GM21529 (cell line): ENCODE measurements around the gene FRS2.

ENCODE experiments used
- ATAC-seq: cut with Tn5 transposase; IDR thresholded peaks from one replicate; pipeline ENCODE4 v1.9.1; 2021; ENCODE audit not compliant: unreplicated experiment

FRS2 gene

DNA sequence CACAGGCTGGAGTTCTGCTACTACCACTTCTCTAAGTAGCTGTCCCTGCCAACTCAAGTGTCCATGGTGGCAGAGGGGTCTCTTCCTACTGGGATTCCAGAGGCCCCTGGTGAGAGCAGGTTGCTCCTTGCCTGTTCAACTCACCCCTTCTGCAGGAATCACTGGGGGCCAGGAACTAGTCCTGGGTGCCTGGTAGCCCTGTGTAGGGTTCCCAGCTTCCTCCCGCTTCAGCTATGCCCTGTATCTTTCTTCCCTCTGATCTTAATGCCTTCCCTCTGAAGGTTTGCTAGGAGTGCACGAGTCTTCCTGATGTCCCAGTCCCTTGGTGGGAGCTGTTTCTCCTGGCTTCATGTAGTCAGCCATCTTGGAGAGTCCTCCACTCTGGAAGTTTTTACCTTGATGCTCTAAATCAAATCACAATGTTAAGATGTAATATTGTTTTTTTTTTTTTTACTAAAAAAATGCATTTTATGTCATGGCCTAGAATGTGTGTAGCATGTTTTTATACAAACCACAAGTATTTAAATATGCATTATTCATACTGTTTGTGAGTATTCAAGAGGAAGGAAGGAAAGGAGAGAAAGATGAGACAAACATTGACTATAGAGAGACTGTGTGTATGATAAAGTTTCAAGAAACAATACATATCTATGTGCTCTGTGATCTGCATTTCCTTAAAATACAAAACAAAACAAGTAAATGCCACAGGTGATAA lies 54.7 kb downstream of the FRS2 start:
- no peak for ATAC-seq

- ATAC-seq: no peak
These were observed 57.5 kb downstream of the FRS2 start for GRCh38 chr12:69527506-69528272.

DNA sequence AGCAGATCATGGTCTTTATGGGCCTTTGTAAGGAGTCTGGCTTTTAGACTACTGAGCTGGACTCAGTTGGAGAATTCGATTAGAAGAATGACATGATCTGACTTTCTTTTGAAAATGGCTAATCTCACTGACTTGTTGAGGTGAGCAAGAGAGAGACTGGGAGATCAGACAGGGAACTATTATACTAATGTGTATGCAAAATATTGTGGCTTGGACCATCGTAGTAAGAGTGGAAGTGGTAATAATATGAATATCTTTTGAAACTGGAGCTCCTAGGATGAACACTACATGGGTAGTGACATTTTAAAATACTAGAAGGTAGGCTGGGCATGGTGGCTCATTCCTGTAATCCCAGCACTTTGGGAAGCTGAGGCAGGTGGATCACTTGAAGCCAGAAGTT lies 58.8 kb downstream of the FRS2 start:
- ATAC-seq: peak; percentile 45

DNA sequence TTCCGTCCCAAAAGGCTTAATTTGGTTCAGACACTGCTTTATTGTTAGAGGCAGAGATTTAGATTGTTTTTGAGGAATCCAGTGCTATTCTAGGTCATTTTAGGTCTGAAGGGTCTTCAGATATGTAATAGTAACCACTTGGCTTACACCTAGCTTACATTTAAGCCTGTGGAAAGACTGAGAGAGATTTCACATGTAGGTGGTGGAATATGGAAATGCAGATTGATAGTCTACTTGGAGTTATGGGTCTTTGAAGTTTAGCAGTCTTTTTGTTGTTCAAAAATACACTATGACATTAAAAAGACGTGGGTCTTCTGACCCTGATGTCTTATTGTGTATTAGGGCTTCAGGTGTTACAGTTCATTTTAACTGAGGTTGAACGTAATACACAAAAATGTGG lies 63.7 kb downstream of the FRS2 start:
- ATAC-seq: no peak

DNA sequence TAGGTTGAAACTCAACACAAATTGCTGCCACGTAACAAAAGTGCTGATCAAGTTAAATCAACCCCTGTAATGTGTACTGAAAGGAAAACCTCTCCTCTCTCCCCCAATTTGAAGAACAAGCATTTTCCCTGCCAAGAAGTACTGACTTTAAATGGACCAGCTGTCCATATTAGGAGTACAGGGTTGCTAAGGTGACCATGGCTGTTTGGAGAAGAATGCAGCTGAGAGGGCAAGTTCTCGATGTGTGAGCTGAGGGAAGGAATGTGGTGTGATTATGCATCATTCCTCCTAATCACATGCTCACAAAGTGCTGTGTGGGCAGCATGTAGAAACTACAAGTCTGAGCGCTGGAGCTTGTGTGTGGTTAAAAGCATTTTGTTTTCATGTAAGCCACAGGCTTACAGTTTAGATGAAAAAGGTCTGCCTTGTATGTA lies 64.2 kb downstream of the FRS2 start:
- ATAC-seq: peak; percentile 91

DNA sequence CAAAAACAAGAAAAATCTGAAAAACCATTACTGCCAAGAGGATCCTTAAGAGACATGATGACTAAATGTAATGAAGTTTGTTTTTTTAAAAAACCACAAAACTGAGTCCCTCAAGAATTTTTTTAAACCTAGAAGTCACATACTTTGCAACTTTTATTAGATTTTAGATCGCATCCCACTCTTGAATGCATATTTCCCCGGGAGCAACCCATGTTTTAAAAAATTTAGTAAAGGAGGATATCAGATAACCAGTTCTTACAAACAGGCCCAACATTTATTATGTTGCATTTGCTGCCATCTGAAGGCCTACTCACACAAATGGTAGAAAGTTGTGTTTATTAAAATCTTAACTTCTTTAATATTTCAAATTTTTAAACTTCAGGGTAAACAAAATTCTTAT lies 70.8 kb downstream of the FRS2 start:
- no peak for ATAC-seq

GRCh38 chr12:69544087-69544486 lies 73.9 kb downstream of the FRS2 start:
- ATAC-seq: no peak

- ATAC-seq: no peak
These were observed 74.9 kb downstream of the FRS2 start for GRCh38 chr12:69545081-69545480.

- ATAC-seq: peak; percentile 67
These were observed 76.7 kb downstream of the FRS2 start for GRCh38 chr12:69546693-69547438.

GRCh38 chr12:69548687-69549086 lies 78.5 kb downstream of the FRS2 start:
- no peak for ATAC-seq

GRCh38 chr12:69550569-69551350 lies 80.6 kb downstream of the FRS2 start:
- ATAC-seq: no peak

- no peak for ATAC-seq
These were observed 83.5 kb downstream of the FRS2 start for GRCh38 chr12:69553628-69554248.

GRCh38 chr12:69555461-69555860 lies 85.3 kb downstream of the FRS2 start:
- ATAC-seq: no peak

DNA sequence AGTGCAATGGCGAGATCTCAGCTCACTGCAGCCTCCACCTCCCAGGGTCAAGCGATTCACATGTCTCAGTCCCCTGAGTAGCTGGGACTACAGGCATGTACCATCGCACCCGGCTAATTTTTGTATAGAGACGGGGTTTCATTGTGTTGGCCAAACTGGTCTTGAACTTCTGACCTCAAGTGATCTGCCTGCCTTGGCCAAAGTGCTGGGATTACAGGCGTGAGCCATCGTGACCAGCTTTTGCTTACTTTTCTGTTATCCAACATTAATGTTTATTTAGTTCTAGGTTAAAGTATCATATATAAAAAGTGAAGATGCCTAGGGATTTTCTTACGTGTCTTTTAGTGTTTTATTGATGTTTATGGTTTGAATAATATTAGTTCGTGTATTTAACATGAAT lies 86.2 kb downstream of the FRS2 start:
- ATAC-seq: no peak

GRCh38 chr12:69563166-69563762 lies 93.1 kb downstream of the FRS2 start:
- no peak for ATAC-seq

GRCh38 chr12:69566603-69567002 lies 96.4 kb downstream of the FRS2 start:
- no peak for ATAC-seq

DNA sequence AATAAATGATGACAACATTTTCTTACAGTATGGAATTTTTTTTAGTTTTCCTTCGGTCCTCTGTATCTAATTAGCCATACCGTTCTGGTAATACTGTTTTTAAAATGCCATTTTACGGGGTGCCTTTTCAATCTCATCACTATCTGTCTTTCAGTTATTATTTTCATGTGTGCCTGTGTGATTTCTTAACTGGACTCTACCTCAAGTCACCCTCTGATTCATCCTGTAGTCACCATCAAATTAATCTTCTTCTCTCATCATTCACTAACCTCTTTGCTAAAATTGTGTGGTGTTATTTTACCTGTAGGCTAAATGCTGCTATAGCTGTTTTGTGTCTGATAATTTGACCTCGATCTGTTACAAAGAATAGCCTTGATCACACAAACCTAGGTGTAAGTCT lies 99.0 kb downstream of the FRS2 start:
- ATAC-seq: no peak

DNA sequence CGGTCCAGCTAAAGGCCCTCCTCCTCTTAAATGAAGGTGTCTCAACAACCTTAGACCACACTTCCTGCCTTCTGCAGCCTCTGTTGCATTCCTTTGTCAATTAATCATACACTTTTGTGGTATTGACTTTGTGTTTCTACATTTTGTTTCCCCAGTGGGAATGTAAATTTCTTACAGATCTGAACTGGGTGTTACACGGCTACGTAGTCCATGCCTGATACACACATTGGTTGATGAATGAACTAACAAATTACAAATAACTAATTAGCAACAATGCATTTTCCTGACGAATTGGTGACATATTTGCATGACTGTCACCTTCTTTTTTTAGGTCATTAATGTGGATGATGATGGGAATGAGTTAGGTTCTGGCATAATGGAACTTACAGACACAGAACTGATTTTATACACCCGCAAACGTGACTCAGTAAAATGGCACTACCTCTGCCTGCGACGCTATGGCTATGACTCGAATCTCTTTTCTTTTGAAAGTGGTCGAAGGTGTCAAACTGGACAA lies 99.9 kb downstream of the FRS2 start:
- no peak for ATAC-seq

DNA sequence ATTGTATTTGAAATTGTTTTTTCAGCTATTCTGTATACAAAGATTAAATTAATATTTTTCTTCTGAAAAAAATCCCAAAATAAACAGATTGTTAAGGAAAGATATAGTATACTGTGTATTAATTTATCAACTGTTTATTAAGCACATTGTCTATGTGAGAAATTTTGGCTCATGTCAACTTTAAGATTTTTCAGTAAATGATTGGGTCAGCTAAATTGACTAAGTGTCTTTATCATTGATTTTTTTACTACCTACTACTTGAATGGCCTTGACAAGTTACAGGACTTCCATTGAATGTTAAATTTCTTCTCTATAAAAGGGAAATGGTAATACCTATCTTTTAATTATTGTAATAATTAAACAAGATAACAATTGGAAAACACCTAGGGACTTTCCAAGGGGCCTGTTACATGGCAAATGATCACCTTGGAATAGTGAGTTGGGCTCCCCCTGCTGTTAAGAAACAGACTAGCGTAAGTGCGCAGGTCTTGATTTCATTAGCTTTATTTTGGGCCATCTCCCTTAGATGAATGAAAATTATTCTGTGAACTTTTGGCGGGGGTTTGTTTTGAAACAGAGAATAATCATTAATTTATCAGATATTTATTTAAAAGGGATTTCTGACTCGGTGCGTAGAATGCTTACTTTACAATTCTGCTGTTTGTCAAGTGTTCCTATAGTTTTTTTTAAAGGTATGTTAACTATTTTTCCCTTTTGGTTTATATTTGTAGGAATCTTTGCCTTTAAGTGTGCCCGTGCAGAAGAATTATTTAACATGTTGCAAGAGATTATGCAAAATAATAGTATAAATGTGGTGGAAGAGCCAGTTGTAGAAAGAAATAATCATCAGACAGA lies 100.6 kb downstream of the FRS2 start:
- ATAC-seq: peak; percentile 86
